ENCODE data around the gene TSPAN6.

DNA sequence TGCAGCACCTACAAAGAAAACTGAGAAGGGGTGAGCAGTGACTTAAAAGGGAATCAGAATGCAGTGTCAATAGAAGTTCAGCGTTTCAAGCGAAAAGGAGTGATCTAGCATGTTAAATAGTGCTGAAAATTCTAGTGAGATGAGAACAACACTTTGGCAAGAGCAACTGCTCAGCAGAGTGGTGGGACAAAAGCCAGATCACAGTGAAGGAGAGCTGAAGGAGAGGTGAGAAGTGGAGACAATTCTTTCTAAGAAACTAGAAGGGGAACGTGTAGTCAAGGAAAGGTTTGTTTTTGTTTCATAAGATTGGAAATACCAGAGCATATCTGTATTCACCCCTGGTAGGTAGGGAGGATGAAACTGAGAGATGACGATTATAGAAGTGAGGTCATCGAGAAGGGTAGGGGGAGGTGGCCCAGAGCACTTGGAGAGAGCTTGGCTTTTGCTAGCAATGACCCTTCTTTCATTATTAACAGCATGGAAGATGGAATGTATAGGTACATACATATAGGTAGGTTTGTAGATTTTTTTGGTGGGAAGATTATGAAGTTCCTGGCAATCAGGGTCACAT lies 41.1 kb upstream of the TSPAN6 start:
- TF ChIP-seq, protein P1, sequence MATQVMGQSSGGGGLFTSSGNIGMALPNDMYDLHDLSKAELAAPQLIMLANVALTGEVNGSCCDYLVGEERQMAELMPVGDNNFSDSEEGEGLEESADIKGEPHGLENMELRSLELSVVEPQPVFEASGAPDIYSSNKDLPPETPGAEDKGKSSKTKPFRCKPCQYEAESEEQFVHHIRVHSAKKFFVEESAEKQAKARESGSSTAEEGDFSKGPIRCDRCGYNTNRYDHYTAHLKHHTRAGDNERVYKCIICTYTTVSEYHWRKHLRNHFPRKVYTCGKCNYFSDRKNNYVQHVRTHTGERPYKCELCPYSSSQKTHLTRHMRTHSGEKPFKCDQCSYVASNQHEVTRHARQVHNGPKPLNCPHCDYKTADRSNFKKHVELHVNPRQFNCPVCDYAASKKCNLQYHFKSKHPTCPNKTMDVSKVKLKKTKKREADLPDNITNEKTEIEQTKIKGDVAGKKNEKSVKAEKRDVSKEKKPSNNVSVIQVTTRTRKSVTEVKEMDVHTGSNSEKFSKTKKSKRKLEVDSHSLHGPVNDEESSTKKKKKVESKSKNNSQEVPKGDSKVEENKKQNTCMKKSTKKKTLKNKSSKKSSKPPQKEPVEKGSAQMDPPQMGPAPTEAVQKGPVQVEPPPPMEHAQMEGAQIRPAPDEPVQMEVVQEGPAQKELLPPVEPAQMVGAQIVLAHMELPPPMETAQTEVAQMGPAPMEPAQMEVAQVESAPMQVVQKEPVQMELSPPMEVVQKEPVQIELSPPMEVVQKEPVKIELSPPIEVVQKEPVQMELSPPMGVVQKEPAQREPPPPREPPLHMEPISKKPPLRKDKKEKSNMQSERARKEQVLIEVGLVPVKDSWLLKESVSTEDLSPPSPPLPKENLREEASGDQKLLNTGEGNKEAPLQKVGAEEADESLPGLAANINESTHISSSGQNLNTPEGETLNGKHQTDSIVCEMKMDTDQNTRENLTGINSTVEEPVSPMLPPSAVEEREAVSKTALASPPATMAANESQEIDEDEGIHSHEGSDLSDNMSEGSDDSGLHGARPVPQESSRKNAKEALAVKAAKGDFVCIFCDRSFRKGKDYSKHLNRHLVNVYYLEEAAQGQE (IDR thresholded peaks at IDR 0.05; ENCODE audit: borderline replicate concordance), result no peak
- TF ChIP-seq, protein P2, sequence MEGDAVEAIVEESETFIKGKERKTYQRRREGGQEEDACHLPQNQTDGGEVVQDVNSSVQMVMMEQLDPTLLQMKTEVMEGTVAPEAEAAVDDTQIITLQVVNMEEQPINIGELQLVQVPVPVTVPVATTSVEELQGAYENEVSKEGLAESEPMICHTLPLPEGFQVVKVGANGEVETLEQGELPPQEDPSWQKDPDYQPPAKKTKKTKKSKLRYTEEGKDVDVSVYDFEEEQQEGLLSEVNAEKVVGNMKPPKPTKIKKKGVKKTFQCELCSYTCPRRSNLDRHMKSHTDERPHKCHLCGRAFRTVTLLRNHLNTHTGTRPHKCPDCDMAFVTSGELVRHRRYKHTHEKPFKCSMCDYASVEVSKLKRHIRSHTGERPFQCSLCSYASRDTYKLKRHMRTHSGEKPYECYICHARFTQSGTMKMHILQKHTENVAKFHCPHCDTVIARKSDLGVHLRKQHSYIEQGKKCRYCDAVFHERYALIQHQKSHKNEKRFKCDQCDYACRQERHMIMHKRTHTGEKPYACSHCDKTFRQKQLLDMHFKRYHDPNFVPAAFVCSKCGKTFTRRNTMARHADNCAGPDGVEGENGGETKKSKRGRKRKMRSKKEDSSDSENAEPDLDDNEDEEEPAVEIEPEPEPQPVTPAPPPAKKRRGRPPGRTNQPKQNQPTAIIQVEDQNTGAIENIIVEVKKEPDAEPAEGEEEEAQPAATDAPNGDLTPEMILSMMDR (IDR thresholded peaks at IDR 0.05; ENCODE audit: poor library complexity, severe bottlenecking), result no peak
- no peak for TF ChIP-seq POLR2AphosphoS5 (IDR thresholded peaks at IDR 0.05)
- no peak for TF ChIP-seq EP300 (conservative IDR thresholded peaks at IDR 0.05; ENCODE audit: poor library complexity, severe bottlenecking)
- no peak for TF ChIP-seq EZH2 (IDR thresholded peaks at IDR 0.05; ENCODE audit: borderline replicate concordance, insufficient read depth, low read length, poor library complexity, severe bottlenecking)
- no peak for TF ChIP-seq TAF1 (IDR thresholded peaks at IDR 0.05; ENCODE audit: low read depth)
- no peak for TF ChIP-seq MXI1 (conservative IDR thresholded peaks at IDR 0.05; ENCODE audit: poor library complexity, severe bottlenecking)
- no peak for TF ChIP-seq RAD21 (conservative IDR thresholded peaks at IDR 0.05)

All from neural cell (in vitro differentiated cells).